ENCODE data around the gene RPL36. TPM values are rescaled to one million over a fixed set of nuclear protein-coding genes. Genes with fewer than 3 reads are reported as not detected.
A peak's percentile ranks its signal among the peaks of the same experiment; 100 is the strongest.

The RPL36 gene
- total RNA-seq, 8 experiments from 2014 or later: 1,024 to 1,875 (median 1,439) TPM

DNA sequence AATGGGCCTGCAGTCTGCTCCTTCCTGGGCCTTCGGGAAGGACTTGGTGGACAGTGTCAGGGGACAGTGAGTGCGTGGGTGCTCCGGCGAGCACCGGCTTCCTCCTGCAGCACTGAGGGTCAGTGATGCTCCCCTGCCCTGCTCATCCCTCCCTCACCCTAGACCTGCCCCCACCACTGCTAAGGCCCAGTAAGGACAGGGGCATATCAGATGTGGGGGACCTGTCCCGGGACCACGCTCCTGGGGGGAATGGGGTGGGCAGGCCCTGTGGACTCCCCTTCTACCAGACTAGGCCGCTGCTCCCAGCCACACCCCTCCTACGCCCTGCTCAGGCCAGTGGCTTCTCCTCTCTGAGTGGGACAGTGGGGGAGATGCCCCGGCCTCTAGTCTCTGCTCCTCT, 13.0 kb upstream of the RPL36 start:
- Histone ChIP-seq H3K27ac (no peak overlapping the region), H3K4me1 (replicated peaks in 1 of 2) (peaks cover 8 to 14% of the 10 kb centered on the region in 2 donors), H3K4me3 (no peak overlapping the region)
- in situ Hi-C loops (cut with MboI; ENCODE audit: low pct_unique_long_range_greater_than_20kb in 2 of 9, low sequenced_read_pairs in 9 of 9, unreplicated experiment in 9 of 9): no loop called here
- ATAC-seq (replicated peaks in 6 of 8): no peak
- no CpG with 5 or more reads among the region's 10 CpGs for WGBS, 10 experiments

DNA sequence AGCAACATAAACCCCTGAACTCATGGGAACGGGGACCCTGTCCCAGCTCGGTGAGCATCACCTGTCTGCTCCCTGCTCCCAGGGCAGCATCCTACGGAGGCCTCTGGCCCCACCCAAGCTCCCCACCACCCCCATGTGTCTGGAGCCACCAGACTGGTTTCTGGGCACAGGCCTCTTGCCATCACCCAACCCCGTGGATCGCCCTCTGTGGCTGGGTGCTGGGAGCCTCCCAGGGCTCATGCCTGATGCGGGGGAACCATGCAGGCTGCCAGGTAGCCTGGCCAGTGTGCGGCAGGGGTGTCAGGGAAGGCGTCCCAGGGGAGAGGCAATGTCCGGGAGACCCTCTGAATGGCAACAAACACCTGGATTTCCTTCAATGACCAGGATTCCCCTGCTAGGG, 12.5 kb upstream of the RPL36 start:
- Histone ChIP-seq H3K27ac (no peak overlapping the region), H3K4me3 (no peak overlapping the region), H3K4me1 (replicated peaks in 1 of 2) (peaks cover 8 to 14% of the 10 kb centered on the region in 2 donors)
- 80 to 94% (median 90%) methylated on average over 2 to 6 of the region's 9 CpGs; no CpG with 5 or more reads in 7 of the 10 experiments for WGBS, 10 experiments
- in situ Hi-C loops (cut with MboI; ENCODE audit: low pct_unique_long_range_greater_than_20kb in 2 of 9, low sequenced_read_pairs in 9 of 9, unreplicated experiment in 9 of 9): no loop called here
- no peak for ATAC-seq (replicated peaks in 6 of 8)

GRCh38 chr19:5678071-5678718, 11.9 kb upstream of the RPL36 start:
- ATAC-seq (replicated peaks in 6 of 8): no peak
- in situ Hi-C loops (cut with MboI; ENCODE audit: low pct_unique_long_range_greater_than_20kb in 2 of 9, low sequenced_read_pairs in 9 of 9, unreplicated experiment in 9 of 9): no loop called here
- 87 to 100% (median 100%) methylated on average over 1 to 6 of the region's 22 CpGs; no CpG with 5 or more reads in 7 of the 10 experiments for WGBS, 10 experiments
- peaks cover 8 to 14% of the 10 kb centered on the region in 2 donors for H3K4me1 ChIP-seq (replicated peaks in 1 of 2)
- no peak overlapping the region for H3K27ac ChIP-seq
- H3K4me3 ChIP-seq: no peak overlapping the region

DNA sequence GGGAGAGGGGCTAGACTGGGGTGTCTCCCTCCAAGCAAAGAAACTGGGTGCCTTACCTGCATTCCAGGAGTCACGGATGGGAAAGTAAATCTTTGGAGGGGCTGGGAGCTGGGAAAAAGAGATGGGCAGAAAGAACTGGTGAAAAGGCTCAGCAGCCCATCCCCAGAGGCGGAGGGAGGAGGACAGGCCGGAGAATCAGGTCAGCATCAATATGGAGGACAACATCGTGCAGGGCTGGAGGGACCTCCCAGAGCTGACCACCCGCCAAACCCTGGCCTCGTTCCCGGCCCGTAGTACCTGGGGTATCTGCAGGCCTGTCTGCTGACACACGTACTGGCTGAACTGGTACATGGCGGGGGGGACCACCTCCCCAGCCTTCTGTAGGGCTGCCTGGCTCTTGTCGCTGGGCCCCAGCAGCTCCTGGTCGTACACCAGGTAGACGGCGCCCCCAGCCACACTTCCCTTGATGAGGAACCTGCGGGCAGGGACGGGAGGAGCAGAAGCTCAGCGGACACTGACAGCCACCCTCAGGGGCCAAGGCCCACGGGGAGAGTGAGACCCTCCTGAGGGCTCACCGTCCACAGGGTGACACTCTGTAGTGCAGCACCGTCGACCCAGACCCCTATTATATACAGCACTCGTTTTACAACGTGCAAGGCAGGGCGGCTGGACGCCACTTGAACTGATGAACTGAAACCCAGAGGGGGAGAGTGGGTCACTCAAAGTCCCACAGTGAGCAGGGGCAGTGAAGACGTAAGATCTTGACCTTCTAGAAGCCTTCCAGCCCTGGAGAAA, 10.6 kb upstream of the RPL36 start:
- Histone ChIP-seq H3K27ac (peak overlapping the region; percentile 79 to 98), H3K4me3 (peak overlapping the region; percentile 55 to 81 (median 58)), H3K4me1 (replicated peaks in 1 of 2) (peaks cover 8 to 14% of the 10 kb centered on the region in 2 donors)
- WGBS, 10 experiments: 0 to 75% (median 41%) methylated on average over 1 to 13 of the region's 26 CpGs; no CpG with 5 or more reads in 1 of the 10 experiments
- in situ Hi-C loops (cut with MboI; ENCODE audit: low pct_unique_long_range_greater_than_20kb in 2 of 9, low sequenced_read_pairs in 9 of 9, unreplicated experiment in 9 of 9): no loop called here
- ATAC-seq (replicated peaks in 6 of 8): no peak

- peak; percentile 2 to 22 (median 8) for ATAC-seq (replicated peaks in 6 of 8)
These were observed 10.0 kb upstream of the RPL36 start for GRCh38 chr19:5680084-5680436.

GRCh38 chr19:5680437-5681368, 9.4 kb upstream of the RPL36 start, which contains the start of the genes HSD11B1L and MICOS13:
Gene HSD11B1L, plus strand, starts transcription at chr19:5681027. Its CDS starts 3,806 bp downstream, at chr19:5684833.
Gene MICOS13, minus strand, starts transcription at chr19:5680516. Its CDS starts 30 bp downstream, at chr19:5680486.
- in situ Hi-C loops (cut with MboI; ENCODE audit: low pct_unique_long_range_greater_than_20kb in 2 of 9, low sequenced_read_pairs in 9 of 9, unreplicated experiment in 9 of 9): no loop called here
- WGBS, 10 experiments: 0 to 7% (median 1%) methylated on average over 3 to 15 of the region's 94 CpGs; no CpG with 5 or more reads in 5 of the 10 experiments
- H3K4me1 ChIP-seq (replicated peaks in 1 of 2): peaks cover 8 to 14% of the 10 kb centered on the region in 2 donors
- H3K4me3 ChIP-seq: peak within 1 kb of the TSS; percentile 55 to 81 (median 58)
- H3K27ac ChIP-seq: peak within 1 kb of the TSS; percentile 95 to 98
- ATAC-seq (replicated peaks in 6 of 8): peak; percentile 89 to 96 (median 91)

More at GRCh38 chr19:5680084-5680436, 10.0 kb upstream of the RPL36 start:
- 0 to 1% (median 1%) methylated on average over 1 to 12 of the region's 23 CpGs; no CpG with 5 or more reads in 6 of the 10 experiments for WGBS, 10 experiments
- peak overlapping the region; percentile 55 to 81 (median 58) for H3K4me3 ChIP-seq
- in situ Hi-C loops (cut with MboI; ENCODE audit: low pct_unique_long_range_greater_than_20kb in 2 of 9, low sequenced_read_pairs in 9 of 9, unreplicated experiment in 9 of 9): no loop called here
- peak overlapping the region; percentile 79 to 98 for H3K27ac ChIP-seq
- peaks cover 8 to 14% of the 10 kb centered on the region in 2 donors for H3K4me1 ChIP-seq (replicated peaks in 1 of 2)

GRCh38 chr19:5681391-5682106, 8.5 kb upstream of the RPL36 start:
- WGBS, 10 experiments: 43 to 93% (median 64%) methylated on average over 3 to 16 of the region's 17 CpGs; no CpG with 5 or more reads in 1 of the 10 experiments
- peak overlapping the region; percentile 48 to 50 for H3K27ac ChIP-seq

DNA sequence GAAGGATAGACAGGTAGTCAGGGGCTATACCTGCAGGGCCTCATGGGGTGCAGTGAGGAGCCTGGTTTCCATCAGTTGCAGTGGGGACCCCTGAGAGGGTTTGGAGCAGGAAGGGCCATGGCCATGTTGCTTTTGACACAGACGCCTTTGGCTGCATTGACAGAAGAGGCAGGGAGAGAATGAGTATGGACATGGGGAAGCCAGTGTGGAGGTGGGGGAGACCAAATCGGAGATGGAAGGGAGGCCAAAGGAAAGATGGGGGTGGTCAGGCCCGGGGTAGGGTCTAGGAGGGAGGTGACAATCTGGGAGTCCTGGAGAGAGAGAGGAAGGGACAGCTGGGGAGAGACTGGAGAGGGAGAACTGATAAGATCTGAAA, 8.0 kb upstream of the RPL36 start:
- ATAC-seq (replicated peaks in 6 of 8): no peak
- no peak overlapping the region for H3K27ac ChIP-seq
- peaks cover 8 to 18% of the 10 kb centered on the region in 2 donors for H3K4me1 ChIP-seq (replicated peaks in 1 of 2)
- WGBS, 10 experiments: 80 to 100% (median 100%) methylated on average over 1 to 2 of the region's 3 CpGs; no CpG with 5 or more reads in 7 of the 10 experiments
- in situ Hi-C loops (cut with MboI; ENCODE audit: low pct_unique_long_range_greater_than_20kb in 2 of 9, low sequenced_read_pairs in 9 of 9, unreplicated experiment in 9 of 9): no loop called here
- H3K4me3 ChIP-seq: peak overlapping the region in 3 of 5 donors; percentile 55 to 58 (median 58)

More at GRCh38 chr19:5681391-5682106, 8.5 kb upstream of the RPL36 start:
- no peak for ATAC-seq (replicated peaks in 6 of 8)
- in situ Hi-C loops (cut with MboI; ENCODE audit: low pct_unique_long_range_greater_than_20kb in 2 of 9, low sequenced_read_pairs in 9 of 9, unreplicated experiment in 9 of 9): no loop called here
- Histone ChIP-seq H3K4me1 (replicated peaks in 1 of 2) (peaks cover 8 to 18% of the 10 kb centered on the region in 2 donors), H3K4me3 (peak overlapping the region; percentile 55 to 81 (median 58))

DNA sequence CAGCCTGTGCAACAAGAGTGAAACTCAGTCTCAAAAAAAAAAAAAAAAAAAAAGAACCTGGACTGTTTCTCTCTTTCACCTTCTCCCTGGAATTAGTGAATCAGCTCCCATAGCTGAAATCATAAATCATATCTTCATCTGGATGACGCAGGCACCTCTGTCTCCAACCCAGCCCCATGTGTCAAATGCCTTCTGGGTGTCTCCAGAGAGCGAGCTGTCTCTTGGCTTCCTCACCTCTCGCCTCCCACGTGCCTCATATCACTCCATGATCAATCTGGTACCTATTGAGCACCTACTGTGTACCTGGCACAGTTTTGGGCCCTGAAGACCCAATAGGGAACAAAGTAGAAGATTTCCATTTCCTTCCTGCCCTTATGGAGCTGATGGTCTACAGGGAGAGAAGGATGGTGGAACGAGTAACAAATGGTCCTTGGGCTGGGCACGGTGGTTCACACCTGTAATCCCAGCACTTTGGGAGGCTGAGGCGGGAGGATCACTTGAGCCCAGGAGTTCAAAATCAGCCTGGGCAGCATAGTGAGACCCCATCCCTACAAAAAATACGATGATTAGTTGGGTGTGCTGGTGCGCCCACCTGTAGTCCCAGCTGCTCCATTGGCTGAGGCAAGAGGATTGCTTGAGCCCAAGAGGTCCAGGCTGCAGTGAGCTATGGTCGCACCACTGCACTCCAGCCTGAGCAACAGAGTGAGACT, 6.8 kb upstream of the RPL36 start:
- Histone ChIP-seq H3K4me1 (replicated peaks in 1 of 2) (peaks cover 8 to 18% of the 10 kb centered on the region in 2 donors), H3K4me3 (no peak overlapping the region), H3K27ac (no peak overlapping the region)
- in situ Hi-C loops (cut with MboI; ENCODE audit: low pct_unique_long_range_greater_than_20kb in 2 of 9, low sequenced_read_pairs in 9 of 9, unreplicated experiment in 9 of 9): no loop called here
- no peak for ATAC-seq (replicated peaks in 6 of 8)
- 61 to 100% (median 90%) methylated on average over 1 to 8 of the region's 10 CpGs; no CpG with 5 or more reads in 1 of the 10 experiments for WGBS, 10 experiments

DNA sequence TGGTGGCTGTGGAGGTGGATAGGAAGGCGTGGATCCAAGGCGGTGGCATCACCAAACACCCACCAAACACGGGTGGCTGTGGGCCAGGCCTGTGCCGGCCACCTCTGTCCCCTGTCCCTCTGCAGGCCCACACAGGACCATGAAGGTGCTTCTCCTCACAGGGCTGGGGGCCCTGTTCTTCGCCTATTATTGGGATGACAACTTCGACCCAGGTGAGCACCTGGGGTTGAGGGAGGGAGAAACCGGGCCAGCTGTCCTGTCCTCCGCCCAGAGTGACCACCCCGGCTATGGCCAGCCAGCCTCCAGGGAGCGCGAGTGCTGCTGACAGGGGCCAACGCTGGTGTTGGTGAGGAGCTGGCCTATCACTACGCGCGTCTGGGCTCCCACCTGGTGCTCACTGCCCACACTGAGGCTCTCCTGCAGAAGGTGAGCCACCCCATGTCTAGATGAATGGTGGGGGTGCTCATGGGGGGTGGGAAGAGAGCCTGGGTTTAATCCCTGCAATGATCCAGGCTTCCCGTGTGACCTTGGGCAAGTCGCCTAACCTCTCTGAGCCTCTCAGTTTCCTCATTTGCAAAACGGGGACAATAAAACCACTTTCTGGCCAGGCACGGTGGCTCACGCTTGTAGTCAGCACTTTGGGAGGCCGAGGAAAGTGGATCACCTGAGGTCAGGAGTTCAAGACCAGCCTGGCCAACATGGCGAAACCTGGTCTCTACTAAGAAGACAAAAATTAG, 5.2 kb upstream of the RPL36 start:
- no peak for ATAC-seq (replicated peaks in 6 of 8)
- in situ Hi-C loops (cut with MboI; ENCODE audit: low pct_unique_long_range_greater_than_20kb in 2 of 9, low sequenced_read_pairs in 9 of 9, unreplicated experiment in 9 of 9): no loop called here
- Histone ChIP-seq H3K4me1 (replicated peaks in 1 of 2) (peaks cover 4 to 12% of the 10 kb centered on the region in 2 donors), H3K4me3 (no peak overlapping the region), H3K27ac (no peak overlapping the region)
- WGBS, 10 experiments: 67 to 100% (median 96%) methylated on average over 3 to 9 of the region's 22 CpGs; no CpG with 5 or more reads in 2 of the 10 experiments

DNA sequence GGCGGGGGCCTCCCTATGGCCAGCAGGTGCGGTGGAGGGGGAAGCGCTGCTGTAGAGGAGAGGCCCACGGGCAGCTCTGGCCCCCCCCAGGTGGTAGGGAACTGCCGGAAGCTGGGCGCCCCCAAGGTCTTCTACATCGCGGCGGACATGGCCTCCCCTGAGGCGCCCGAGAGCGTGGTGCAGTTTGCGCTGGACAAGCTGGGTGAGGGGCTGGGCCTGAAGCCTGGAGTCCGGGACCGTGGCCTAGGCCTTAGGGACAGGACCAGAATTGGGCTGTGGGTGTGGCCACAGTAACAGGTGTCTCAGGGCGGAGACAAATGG, 3.8 kb upstream of the RPL36 start:
- Histone ChIP-seq H3K4me3 (peak overlapping the region; percentile 24 to 43 (median 41)), H3K27ac (peak overlapping the region in 1 of 2 donors; percentile 45), H3K4me1 (replicated peaks in 1 of 2) (peaks cover 4 to 13% of the 10 kb centered on the region in 2 donors)
- ATAC-seq (replicated peaks in 6 of 8): no peak
- WGBS, 10 experiments: 0 to 50% methylated on average over 1 to 5 of the region's 16 CpGs; no CpG with 5 or more reads in 8 of the 10 experiments
- in situ Hi-C loops (cut with MboI; ENCODE audit: low pct_unique_long_range_greater_than_20kb in 2 of 9, low sequenced_read_pairs in 9 of 9, unreplicated experiment in 9 of 9): no loop called here
